ENCODE measurements around the gene CACNB1. TPM values are rescaled to one million over a fixed set of nuclear protein-coding genes. Genes with fewer than 3 reads are reported as not detected.
"Not testable (repeated sequence)": the region's sequence is repeated elsewhere in the genome, so short reads cannot be mapped to it uniquely, and the experiment has no call there.

The CACNB1 gene
- polyA plus RNA-seq, 1 of the 3 experiments (the other 2 are of a cell fraction) = 7.4 TPM

- H3K4me3 ChIP-seq (ENCODE audit: low read depth in 2 of 2, low read length in 1 of 2) = no peak overlapping the region
- H3K9ac ChIP-seq = no peak overlapping the region
- H3K9me2 ChIP-seq = no peaks in the 10 kb centered on the region
- H4K20me1 ChIP-seq (ENCODE audit: insufficient read depth) = no peaks in the 10 kb centered on the region
- no peaks in the 10 kb centered on the region for H3K4me1 ChIP-seq (ENCODE audit: control insufficient read depth in 1 of 2, insufficient read depth in 2 of 2, low read depth in 1 of 2, low read length in 1 of 2)
- CTCF ChIA-PET = no interaction called here
- no peak for DNase-seq
- H3F3A ChIP-seq (replicated peaks; ENCODE audit: insufficient read depth) = no peaks in the 10 kb centered on the region
- no peaks in the 10 kb centered on the region for H3K36me3 ChIP-seq (replicated peaks in 1 of 2; ENCODE audit: control insufficient read depth in 1 of 2, insufficient read depth in 2 of 2, low read length in 1 of 2)
- POLR2A ChIA-PET = no interaction called here
- no peaks in the 10 kb centered on the region for H3K9me3 ChIP-seq
- no peaks in the 10 kb centered on the region for H3K27me3 ChIP-seq (ENCODE audit: insufficient read depth)
- TF ChIP-seq PBX3 (IDR thresholded peaks at IDR 0.05) = no peak
- no peak for TF ChIP-seq CTCF (IDR thresholded peaks at IDR 0.05)
- no peak for TF ChIP-seq MEF2A (IDR thresholded peaks at IDR 0.05; ENCODE audit: borderline replicate concordance, low read depth)
- TF ChIP-seq SMC3 (IDR thresholded peaks at IDR 0.05; ENCODE audit: low read depth, low read length) = no peak
- no peak for TF ChIP-seq YY1 (IDR thresholded peaks at IDR 0.05; ENCODE audit: low read depth)
- no peak for TF ChIP-seq NRF1 (IDR thresholded peaks at IDR 0.05; ENCODE audit: low read depth, low read length)
- TF ChIP-seq RFX5 (IDR thresholded peaks at IDR 0.05; ENCODE audit: low read length) = no peak
- no peak for TF ChIP-seq RXRA (IDR thresholded peaks at IDR 0.05; ENCODE audit: borderline replicate concordance, low read depth)
- no peak for TF ChIP-seq MXI1 (IDR thresholded peaks at IDR 0.05; ENCODE audit: low read depth, low read length)
- TF ChIP-seq GABPA (IDR thresholded peaks at IDR 0.05; ENCODE audit: low read depth) = no peak
- TF ChIP-seq FOSL2 (IDR thresholded peaks at IDR 0.05; ENCODE audit: borderline replicate concordance, low read depth) = no peak
- no peak for TF ChIP-seq ZBTB33 (IDR thresholded peaks at IDR 0.05; ENCODE audit: borderline replicate concordance, low read depth)
- TF ChIP-seq EZH2phosphoT487 (IDR thresholded peaks at IDR 0.05; ENCODE audit: borderline replicate concordance, low read depth) = no peak
- TF ChIP-seq REST (IDR thresholded peaks at IDR 0.05; ENCODE audit: low read depth, low read length) = no peak
- no peak for TF ChIP-seq CHD2 (IDR thresholded peaks at IDR 0.05; ENCODE audit: low read length, partially characterized antibody)
- no peak for TF ChIP-seq USF1 (IDR thresholded peaks at IDR 0.05; ENCODE audit: borderline replicate concordance, low read depth)
- TF ChIP-seq EP300 (IDR thresholded peaks at IDR 0.05; ENCODE audit: borderline replicate concordance in 1 of 2, low read depth in 1 of 2, low read length in 1 of 2) = no peak
- no peak for TF ChIP-seq NFIC (IDR thresholded peaks at IDR 0.05; ENCODE audit: borderline replicate concordance)
- TF ChIP-seq FOXM1 (IDR thresholded peaks at IDR 0.05; ENCODE audit: low read depth) = no peak
- TF ChIP-seq TEAD4 (IDR thresholded peaks at IDR 0.05; ENCODE audit: borderline replicate concordance, insufficient read depth) = no peak
- H3K4me2 ChIP-seq = no peak overlapping the region
- H2AFZ ChIP-seq (ENCODE audit: low read depth) = no peak overlapping the region
- 68% methylated on average over 3 of the region's 3 CpGs for WGBS (ENCODE audit: low lambda C conversion rate)
- no peaks in the 10 kb centered on the region for H3K79me2 ChIP-seq (ENCODE audit: insufficient read depth)
- no peak overlapping the region for H3K27ac ChIP-seq (ENCODE audit: low read depth in 2 of 2, low read length in 1 of 2)
Observed at GRCh38 chr17:39130205-39130604, 67.3 kb downstream of the CACNB1 start.

- H3K4me2 ChIP-seq; H3K9me3 ChIP-seq; H3K27me3 ChIP-seq (ENCODE audit: insufficient read depth); H3K9ac ChIP-seq; H3K27ac ChIP-seq (ENCODE audit: low read depth in 2 of 2, low read length in 1 of 2); POLR2A ChIA-PET; H3K36me3 ChIP-seq (replicated peaks in 1 of 2; ENCODE audit: control insufficient read depth in 1 of 2, insufficient read depth in 2 of 2, low read length in 1 of 2); H2AFZ ChIP-seq (ENCODE audit: low read depth); H4K20me1 ChIP-seq (ENCODE audit: insufficient read depth); DNase-seq; CTCF ChIA-PET; H3K4me1 ChIP-seq (ENCODE audit: control insufficient read depth in 1 of 2, insufficient read depth in 2 of 2, low read depth in 1 of 2, low read length in 1 of 2); H3K79me2 ChIP-seq (ENCODE audit: insufficient read depth); H3K9me2 ChIP-seq; H3K4me3 ChIP-seq (ENCODE audit: low read depth in 2 of 2, low read length in 1 of 2); H3F3A ChIP-seq (replicated peaks; ENCODE audit: insufficient read depth): not testable (repeated sequence)
- WGBS (ENCODE audit: low lambda C conversion rate) = 93% methylated on average over 6 of the region's 6 CpGs
Observed at GRCh38 chr17:39129544-39129943, 67.9 kb downstream of the CACNB1 start.
